Activated CD4-positive, alpha-beta T cell treated with anti-CD3 and anti-CD28 coated beads for 24 hours (primary cell): ENCODE results near the gene CCDC27.

Experiments
- DNase-seq, 2 donors: peaks; one replicate each; pipeline ENCODE4 v3.0.0-alpha.2; 2020; ENCODE audit warnings: low read depth in 2 of 2

CCDC27 gene

DNA sequence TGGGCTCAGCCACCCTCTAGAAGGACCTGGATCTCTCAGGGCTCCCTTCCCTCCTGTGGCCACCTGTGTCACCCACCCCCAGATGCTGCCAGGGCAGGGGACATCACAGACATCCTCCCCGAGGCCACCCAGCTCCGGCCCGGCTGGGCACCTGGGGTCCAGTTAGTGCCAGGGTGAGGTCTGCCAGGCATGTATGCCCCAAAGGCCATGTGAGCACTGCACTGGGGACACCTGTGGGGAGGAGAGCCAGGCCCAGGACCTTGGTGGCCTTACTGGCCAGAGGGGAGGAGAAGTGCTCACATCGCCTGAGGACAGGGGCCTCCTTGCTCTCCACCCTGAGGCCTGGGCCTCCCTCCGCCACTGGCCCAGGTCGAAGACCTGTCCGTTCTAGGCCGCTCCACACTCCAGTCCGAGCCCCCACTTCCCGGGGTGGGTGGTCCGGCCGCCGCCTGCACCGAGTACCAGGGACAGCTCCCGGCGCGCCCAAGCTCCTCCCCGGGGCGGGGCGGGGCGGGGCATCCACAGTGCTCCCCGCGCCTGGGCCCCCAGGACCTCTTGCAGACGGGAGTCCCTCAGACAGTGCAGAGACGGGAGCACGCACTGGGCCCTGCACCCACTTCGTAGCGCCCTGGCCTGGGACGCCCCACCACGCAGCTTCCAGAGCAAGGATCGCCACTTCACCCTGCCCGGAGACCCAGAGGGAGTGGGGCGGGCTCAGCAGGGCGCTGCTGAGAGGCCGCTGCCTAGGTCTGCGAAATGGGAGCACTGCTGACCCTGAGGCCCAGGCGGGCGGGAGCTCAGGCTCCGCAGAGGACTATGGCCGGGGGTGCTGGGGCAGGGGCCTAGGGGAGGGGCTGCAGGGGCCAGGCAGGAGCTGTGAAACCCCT lies 34.3 kb upstream of the CCDC27 start:
- DNase-seq, result no peak

DNA sequence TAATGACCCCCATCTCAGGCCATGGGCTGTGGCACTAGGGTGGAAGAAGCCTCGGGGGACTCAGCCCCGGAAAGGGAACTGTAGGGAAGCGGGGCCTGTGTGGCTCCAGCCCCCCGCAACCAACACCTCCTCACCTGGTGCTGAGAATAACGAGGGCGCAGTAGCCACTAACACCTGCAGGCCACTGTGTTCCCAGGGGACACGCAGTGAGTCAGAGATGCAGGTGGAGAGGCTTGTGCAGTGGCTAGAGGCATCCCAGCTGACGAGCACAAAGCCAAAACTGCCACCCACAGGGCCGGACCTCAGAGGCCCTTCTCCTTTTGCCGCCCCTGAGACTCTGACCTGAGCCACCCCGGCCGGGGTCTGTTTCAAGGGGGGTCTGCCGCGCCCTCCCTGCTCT lies 33.5 kb upstream of the CCDC27 start:
- DNase-seq, result no peak

DNA sequence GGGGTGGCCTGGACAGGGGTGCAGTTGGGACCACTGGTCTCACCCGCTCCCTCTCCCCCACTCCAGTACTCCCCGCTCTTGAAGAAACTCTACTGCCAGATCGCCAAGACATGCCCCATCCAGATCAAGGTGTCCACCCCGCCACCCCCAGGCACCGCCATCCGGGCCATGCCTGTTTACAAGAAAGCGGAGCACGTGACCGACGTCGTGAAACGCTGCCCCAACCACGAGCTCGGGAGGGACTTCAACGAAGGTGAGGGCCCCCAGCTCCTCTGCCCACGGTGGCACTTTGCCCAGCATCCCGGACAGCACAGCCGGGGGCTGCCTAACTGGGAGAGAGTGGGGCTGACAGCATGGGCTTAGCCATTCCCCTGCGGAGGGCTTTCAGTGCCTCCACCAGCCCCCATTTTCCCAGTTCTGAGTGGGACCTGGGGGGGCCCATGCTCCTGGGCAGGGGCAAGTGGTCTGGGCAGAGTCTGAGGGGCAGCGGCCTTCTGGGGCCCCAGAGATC lies 30.2 kb upstream of the CCDC27 start:
- DNase-seq, result no peak

DNA sequence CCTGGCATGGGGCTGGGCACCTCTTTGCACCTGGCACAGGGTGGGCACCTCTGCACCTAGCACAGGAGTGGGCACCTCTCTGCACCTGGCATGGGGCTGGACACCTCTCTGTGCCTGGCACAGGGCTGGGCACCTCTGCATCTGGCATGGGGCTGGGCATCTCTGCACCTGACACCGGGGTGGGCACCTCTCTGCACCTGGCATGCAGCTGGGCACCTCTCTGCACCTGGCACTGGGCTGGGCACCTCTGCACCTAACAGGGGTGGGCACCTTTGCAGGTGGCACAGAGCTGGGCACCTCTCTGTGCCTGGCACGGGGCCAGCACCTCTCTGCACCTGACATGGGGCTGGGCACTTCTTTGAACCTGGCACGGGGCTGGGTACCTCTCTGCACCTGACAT lies 29.4 kb upstream of the CCDC27 start:
- no peak for DNase-seq

DNA sequence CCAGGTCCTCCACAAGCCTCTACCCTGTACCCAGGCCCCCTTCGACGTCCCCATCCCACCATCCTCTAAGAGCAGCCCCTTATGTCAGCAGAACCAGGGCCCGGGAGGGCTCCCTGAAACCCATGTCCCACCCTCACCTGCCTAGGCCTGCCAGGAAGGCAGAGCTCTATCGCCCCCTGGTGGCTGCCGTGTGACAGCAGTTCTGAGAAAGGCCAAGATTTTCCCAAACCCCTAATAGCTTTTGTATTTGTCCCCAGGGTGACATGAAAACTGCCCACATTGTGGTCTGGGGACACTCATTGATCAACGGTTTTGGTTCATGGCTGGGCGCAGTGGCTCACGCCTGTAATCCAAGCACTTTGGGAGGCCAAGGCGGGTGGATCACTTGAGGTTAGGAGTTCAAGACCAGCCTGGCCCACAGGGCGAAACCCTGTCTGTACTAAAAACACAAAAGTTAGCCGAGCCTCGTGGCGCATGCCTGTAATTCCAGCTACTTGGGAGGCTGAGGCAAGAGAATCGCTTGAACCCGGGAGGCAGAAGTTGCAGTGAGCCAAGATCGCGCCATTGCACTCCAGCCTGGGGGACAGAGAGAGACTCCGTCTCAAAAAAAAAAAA lies 27.7 kb upstream of the CCDC27 start:
- DNase-seq, result peak; percentile 75 to 76

DNA sequence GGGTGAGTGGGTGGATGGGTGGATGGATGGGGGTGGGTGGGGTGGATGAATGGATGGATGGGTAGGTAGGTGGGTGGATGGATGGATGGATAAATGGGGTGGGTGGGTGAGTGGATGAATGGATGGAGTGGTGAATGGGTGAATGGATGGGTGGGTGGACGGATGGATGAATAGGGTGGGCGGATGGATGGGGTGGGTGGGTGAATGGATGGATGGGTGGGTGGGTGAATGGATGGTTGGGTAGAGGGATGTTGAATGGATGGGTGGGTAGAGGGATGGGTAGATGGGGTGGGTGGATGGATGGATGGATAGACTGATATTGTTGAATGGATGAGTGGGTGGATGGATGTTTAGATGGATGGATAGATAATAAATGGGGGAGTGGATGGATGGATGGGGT lies 26.9 kb upstream of the CCDC27 start:
- no peak for DNase-seq

DNA sequence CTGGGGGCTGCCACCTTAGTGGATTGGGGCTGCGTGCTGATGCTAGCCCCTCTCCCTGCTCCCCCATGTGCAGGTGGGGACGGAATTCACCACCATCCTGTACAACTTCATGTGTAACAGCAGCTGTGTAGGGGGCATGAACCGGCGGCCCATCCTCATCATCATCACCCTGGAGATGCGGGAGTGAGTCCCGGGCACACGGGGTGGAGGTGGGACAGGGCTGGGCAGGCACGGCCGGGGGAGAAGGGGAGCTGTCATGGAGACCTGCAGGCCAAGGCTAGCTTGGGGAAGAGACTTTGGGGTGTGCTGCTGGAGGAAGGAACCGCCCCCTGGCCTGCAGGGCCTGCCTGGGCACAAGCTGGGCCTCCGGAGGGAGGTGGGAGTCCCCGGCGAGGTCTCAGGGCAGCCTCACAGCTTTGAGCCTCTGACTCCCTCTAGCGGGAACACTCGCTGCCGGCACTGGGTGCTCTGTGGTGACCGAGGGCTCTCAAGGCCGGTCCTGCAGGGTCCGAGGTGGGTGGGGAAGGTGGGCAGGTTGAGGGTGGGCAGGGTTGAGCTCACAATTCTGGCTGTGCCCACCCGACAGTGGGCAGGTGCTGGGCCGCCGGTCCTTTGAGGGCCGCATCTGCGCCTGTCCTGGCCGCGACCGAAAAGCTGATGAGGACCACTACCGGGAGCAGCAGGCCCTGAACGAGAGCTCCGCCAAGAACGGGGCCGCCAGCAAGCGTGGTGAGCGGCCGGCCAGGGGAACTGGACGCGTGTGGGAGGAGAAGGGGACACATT lies 25.0 kb upstream of the CCDC27 start:
- no peak for DNase-seq

DNA sequence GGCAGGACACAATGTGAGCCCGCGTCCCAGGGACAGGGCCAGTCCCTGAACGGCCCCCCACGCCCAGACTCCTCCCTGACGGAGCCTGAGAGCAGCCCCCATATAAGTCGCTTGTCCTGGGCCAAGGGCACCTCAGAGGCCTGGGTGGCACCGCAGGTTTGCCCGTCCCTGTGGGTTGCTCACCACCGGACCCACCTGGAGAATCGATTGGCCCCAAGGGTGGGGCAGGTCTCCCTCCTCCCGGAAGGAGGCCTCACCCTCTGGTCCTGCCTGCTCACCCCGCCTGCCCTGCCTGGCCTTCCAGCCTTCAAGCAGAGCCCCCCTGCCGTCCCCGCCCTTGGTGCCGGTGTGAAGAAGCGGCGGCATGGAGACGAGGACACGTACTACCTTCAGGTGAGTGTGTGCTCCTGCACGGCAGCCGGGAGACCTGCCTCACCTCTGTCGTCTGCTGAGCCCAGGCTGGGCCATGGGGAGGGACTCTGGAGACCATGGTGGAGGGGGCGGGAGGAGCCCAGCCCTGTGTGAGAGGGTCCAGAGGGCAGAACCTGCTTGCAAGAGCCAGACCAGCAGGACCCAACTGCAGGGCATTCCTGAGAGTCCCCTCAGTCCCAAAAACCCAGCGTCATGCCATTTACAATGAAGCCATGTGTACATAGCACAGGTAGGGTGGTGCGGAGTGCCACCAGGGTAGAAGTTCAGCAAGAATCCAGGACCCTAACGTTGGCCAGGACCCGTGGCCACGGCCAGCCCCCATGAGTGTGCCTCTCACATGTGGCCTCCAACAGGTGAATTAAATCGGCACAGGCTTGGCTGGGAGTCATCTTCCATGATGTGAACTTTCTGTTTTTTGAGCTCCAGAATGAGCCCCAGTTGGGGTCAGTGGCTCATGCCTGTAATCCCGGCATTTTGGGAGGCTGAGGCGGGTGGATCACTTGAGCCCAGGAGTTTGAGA lies 24.1 kb upstream of the CCDC27 start:
- no peak for DNase-seq

DNA sequence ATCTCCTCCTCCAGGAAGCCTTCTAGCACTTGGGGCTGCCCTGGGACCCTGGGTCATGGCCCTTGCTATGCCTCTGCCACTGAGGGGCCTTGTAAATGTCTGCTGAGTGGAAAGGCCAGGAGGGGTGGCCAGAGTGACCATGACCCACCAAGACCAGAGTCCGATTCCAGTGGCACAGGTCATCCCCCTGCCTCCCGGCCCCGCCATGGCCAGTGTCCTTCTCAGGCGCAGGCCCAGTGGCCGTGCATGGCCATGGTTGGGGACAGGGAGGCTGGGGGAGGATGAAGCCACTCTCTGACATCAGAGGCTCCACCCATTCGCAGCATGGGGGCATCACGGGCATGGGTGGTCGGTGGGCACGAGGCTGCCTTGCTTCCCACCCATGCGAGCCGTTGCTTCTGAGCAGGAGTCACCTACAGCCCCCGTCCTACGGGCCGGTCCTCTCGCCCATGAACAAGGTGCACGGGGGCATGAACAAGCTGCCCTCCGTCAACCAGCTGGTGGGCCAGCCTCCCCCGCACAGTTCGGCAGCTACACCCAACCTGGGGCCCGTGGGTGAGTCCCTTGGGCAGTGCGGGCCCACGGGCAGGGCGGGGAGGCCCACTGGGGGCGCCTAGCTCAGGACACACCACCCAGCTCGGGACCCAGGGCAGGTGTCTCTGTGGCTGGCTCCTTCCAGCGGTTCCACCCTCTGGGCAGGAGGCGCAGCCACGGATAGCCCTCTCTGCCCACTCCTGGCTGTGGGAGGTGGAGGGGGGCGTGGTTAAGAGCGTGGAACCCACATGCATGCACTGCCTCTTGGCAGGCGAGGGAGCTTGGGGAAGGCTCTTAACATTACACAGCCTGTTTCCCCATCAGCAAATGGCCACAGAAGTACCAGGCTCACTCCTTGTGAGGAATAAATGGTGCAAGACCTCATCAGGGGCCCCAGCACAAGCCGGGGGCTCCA lies 22.4 kb upstream of the CCDC27 start:
- no peak for DNase-seq

DNA sequence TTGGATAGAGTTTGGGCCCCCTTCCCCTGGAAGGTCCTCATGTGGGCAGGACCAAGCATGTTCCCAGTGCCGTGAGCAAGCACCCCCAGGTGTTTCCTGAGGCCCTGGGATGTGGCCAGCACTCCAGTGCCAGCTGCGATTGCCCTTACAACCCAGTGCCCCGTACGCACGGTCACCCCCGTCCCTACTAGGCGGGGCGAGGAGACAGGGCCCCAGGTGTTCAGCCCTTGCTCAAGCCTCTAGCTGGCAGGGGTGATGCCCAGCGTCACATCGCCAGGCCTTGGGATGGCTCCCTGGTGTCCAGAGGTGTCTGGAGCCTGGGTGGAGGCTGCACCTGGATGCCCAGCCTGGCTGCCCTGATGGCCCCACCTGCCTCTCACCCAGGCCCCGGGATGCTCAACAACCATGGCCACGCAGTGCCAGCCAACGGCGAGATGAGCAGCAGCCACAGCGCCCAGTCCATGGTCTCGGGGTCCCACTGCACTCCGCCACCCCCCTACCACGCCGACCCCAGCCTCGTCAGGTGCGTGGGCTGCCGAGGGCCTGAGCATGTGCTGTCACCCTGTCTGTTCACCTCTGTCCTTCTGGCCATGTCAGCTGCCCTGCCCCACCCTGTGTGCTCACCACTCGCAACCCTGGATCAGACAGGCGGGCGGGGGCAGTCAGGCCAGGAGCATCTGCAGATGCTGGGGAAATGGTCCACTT lies 21.6 kb upstream of the CCDC27 start:
- DNase-seq, result no peak

DNA sequence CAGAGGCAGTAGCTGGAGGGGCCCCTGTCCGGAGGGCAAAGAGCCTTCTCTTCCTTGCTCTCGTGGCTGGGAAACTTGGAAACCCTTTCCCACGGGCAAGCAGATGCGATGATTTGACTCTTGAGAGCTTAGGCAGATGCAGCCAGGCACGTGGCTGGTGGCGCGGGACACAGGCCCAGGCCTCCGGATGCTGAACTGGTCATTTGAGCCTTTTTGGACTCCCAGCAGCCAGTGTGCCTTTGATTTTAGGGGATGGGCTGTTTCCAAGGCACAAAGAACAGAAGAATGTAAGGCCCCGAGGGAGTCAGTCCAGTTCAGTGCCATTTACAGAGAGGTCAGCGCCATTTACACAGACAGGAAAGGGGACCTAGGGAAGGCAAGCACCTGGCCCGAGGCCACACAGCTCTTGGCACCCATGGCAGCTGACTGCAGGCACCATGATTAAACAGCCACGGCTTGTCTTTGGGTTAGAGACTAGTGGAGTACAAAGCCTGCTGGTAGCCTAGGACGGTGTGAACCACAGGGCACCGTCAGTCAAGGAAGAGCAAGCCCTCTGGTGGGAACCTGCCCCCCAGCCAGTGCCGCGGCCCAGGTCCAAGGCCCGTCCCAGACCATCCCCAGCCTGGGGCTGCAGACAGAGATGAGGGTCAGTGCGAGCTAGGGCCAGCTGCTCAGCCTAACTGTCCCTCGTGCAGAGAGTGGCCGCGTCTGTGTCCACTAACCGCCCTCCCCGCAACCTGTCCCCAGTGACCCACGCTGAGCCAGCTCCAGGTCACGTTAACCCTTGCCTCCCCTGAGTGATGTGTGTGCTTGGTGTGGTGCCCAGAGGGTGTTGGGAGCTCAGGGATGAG lies 20.4 kb upstream of the CCDC27 start:
- no peak for DNase-seq

DNA sequence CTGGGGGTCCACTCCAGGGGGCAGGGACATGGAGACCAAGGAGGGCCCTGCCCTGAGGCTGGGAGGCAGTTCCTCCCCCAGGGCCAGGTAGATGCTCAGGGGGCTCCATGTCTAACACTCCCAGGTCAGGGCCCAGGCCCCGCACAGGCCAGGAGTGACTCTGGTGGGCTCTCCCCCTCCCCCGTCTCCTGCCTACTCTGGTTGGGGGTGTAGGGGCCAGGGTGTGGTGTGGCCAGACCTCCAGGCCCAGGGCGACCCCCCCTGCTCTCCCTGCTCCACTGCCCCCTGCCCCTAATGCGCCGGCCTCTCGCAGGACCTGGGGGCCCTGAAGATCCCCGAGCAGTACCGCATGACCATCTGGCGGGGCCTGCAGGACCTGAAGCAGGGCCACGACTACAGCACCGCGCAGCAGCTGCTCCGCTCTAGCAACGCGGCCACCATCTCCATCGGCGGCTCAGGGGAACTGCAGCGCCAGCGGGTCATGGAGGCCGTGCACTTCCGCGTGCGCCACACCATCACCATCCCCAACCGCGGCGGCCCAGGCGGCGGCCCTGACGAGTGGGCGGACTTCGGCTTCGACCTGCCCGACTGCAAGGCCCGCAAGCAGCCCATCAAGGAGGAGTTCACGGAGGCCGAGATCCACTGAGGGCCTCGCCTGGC lies 19.7 kb upstream of the CCDC27 start:
- no peak for DNase-seq

DNA sequence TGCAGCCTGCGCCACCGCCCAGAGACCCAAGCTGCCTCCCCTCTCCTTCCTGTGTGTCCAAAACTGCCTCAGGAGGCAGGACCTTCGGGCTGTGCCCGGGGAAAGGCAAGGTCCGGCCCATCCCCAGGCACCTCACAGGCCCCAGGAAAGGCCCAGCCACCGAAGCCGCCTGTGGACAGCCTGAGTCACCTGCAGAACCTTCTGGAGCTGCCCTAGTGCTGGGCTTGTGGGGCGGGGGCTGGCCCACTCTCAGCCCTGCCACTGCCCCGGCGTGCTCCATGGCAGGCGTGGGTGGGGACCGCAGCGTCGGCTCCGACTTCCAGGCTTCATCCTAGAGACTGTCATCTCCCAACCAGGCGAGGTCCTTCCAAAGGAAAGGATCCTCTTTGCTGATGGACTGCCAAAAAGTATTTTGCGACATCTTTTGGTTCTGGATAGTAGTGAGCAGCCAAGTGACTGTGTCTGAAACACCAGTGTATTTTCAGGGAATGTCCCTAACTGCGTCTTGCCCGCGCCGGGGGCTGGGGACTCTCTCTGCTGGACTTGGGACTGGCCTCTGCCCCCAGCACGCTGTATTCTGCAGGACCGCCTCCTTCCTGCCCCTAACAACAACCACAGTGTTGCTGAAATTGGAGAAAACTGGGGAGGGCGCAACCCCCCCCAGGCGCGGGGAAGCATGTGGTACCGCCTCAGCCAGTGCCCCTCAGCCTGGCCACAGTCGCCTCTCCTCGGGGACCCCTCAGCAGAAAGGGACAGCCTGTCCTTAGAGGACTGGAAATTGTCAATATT lies 19.0 kb upstream of the CCDC27 start:
- no peak for DNase-seq

DNA sequence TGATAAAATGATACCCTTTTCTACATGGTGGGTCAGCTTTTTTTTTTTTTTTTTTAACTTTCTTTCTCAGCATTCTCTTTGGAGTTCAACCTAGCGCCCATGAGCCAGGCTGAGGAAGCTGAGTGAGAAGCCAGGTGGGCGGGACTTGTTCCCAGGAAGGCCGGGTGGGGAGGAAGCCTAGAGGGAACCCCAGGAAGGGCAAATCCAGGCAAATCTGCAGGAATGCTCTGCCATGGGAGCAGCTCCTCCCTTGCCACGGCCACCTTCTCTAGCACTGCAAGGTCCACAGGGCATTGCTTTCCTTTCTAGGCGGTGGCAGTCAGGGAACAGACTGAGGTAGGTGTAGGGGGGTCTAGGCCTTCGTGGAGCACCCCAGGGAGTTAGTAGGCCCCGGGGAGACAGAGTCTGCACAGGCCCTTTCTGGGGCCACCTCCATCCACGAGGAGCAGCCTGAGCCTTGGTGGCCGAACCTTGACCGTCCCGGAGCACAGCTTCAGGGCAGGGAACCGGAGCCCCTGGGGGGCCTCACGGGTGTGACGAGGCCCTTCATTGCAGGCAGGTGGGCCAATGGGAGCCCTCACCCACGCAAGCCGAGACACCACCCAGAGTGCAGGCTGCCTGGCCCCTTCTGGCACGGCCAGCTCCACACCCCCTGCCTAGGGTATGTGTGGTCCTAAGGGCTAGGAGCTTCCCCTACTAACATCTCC lies 18.2 kb upstream of the CCDC27 start:
- DNase-seq, result no peak

DNA sequence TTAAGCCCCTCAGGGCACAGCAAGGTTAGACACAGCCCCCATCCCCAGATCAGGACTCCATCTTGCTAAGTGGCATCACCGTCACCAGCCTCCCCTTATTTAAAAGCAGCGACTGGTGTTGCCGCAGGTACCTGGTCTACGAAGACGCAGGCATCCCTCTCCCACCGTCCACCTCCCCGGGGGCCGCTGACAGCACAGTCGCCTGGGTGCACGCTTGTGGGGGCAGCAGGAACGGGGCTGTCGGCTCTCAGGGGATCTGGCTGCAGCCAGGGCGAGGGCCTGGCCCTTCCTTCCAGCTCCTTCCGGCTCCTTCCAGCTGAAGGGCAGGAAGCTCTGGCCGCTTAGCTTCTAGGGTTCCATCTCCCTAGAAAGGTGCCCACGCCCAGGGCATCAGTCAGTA lies 17.6 kb upstream of the CCDC27 start:
- DNase-seq, result no peak

DNA sequence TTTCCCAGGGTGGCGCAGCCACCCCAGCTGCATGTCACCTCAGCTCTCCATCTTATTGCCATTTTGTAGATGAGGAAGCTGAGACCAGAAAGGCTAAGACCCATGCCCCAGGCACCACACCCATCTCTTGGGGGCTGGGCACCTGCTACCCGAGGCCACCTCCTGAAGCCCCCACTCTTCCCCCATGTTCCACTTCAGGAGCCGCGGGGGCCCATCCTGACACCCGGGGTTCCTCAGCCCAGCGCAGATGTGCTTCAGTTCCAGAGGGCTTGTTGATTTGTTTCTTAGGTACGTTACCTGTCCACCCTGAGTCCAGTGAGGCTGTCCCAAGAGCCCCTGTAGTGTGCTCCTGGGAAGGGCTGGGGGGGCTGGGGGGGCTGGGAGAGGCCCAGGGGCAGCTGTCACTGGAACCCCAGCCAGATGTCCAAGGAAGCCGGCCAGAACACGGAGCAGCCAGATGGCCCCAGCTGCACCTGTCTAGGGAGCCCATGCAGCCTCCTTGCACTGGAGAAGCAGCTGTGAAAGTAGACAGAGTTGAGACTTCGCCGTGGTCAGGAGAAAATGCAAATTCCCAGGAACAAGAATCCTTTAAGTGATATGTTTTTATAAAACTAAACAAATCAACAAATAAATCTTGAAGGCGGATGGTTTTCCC lies 17.1 kb upstream of the CCDC27 start:
- DNase-seq, result no peak
